GM21717 (cell line): ENCODE measurements around the gene CFTR.
"Not testable (repeated sequence)": the region's sequence is repeated elsewhere in the genome, so short reads cannot be mapped to it uniquely, and the experiment has no call there.

Source experiments
- ATAC-seq: cut with Tn5 transposase; IDR thresholded peaks from one replicate; pipeline ENCODE4 v1.9.1; 2021; ENCODE audit warnings: mild to moderate bottlenecking, moderate library complexity; ENCODE audit not compliant: unreplicated experiment

Gene CFTR

GRCh38 chr7:117479225-117480054 lies at the start of gene CFTR:
CFTR (plus strand) TSS chr7:117480025; CDS start chr7:117480095, 70 bp downstream.
- no peak for ATAC-seq

- ATAC-seq, result peak; percentile 93
Observed at GRCh38 chr7:117435475-117436043, 44.3 kb upstream of the CFTR start.

GRCh38 chr7:117444646-117445045 lies 35.2 kb upstream of the CFTR start:
- no peak for ATAC-seq

- ATAC-seq, result no peak
Observed at GRCh38 chr7:117445206-117445605, 34.6 kb upstream of the CFTR start.

- no peak for ATAC-seq
Observed at GRCh38 chr7:117446220-117446815, 33.5 kb upstream of the CFTR start.

GRCh38 chr7:117448655-117449054 lies 31.2 kb upstream of the CFTR start:
- ATAC-seq, result no peak

GRCh38 chr7:117458977-117459583 lies 20.7 kb upstream of the CFTR start:
- ATAC-seq, result no peak

- no peak for ATAC-seq
Observed at GRCh38 chr7:117459735-117460134, 20.1 kb upstream of the CFTR start.

GRCh38 chr7:117460815-117461214 lies 19.0 kb upstream of the CFTR start:
- not testable (repeated sequence) for ATAC-seq

GRCh38 chr7:117468174-117468573 lies 11.7 kb upstream of the CFTR start:
- ATAC-seq, result no peak

- peak; percentile 62 for ATAC-seq
Observed at GRCh38 chr7:117470777-117471176, 9.0 kb upstream of the CFTR start.

- no peak for ATAC-seq
Observed at GRCh38 chr7:117472335-117472734, 7.5 kb upstream of the CFTR start.

GRCh38 chr7:117476557-117477215 lies 3.1 kb upstream of the CFTR start:
- no peak for ATAC-seq

- no peak for ATAC-seq
Observed at GRCh38 chr7:117478836-117479224, 995 bp upstream of the CFTR start.

GRCh38 chr7:117480055-117480362 lies 184 bp downstream of the CFTR start:
- ATAC-seq, result no peak

GRCh38 chr7:117480978-117481377 lies 1.2 kb downstream of the CFTR start:
- ATAC-seq, result no peak

GRCh38 chr7:117485118-117485620 lies 5.3 kb downstream of the CFTR start:
- no peak for ATAC-seq

GRCh38 chr7:117489016-117489415 lies 9.2 kb downstream of the CFTR start:
- ATAC-seq, result no peak

GRCh38 chr7:117489430-117489829 lies 9.6 kb downstream of the CFTR start:
- no peak for ATAC-seq

GRCh38 chr7:117489911-117490310 lies 10.1 kb downstream of the CFTR start:
- ATAC-seq, result no peak

- ATAC-seq, result no peak
Observed at GRCh38 chr7:117492649-117493048, 12.8 kb downstream of the CFTR start.
